Islet precursor cell (in vitro differentiated cells): ENCODE data around the gene MUC2.

Experiments
- DNase-seq: peaks from one replicate; pipeline ENCODE4 v3.0.0-alpha.2; 2018

MUC2 gene

GRCh38 chr11:1074244-1075221 is at the start of gene MUC2:
Gene MUC2, plus strand, starts transcription at chr11:1074874.
- no peak for DNase-seq

- no peak for DNase-seq
These were observed 49.1 kb upstream of the MUC2 start for GRCh38 chr11:1025410-1026162.

- DNase-seq = no peak
These were observed 48.6 kb upstream of the MUC2 start for GRCh38 chr11:1026163-1026450.

GRCh38 chr11:1026641-1027482 is 47.8 kb upstream of the MUC2 start:
- DNase-seq = no peak

- no peak for DNase-seq
These were observed 47.0 kb upstream of the MUC2 start for GRCh38 chr11:1027483-1028290.

GRCh38 chr11:1028291-1028540 is 46.5 kb upstream of the MUC2 start:
- DNase-seq = no peak

GRCh38 chr11:1028616-1029015 is 46.1 kb upstream of the MUC2 start:
- DNase-seq = no peak

- no peak for DNase-seq
These were observed 45.6 kb upstream of the MUC2 start for GRCh38 chr11:1029051-1029450.

GRCh38 chr11:1029654-1030053 is 45.0 kb upstream of the MUC2 start:
- no peak for DNase-seq

- DNase-seq = no peak
These were observed 44.6 kb upstream of the MUC2 start for GRCh38 chr11:1030086-1030485.

GRCh38 chr11:1030556-1030955 is 44.1 kb upstream of the MUC2 start:
- DNase-seq = no peak

- DNase-seq = no peak
These were observed 43.4 kb upstream of the MUC2 start for GRCh38 chr11:1031121-1031899.

GRCh38 chr11:1032310-1032891 is 42.3 kb upstream of the MUC2 start:
- no peak for DNase-seq

- no peak for DNase-seq
These were observed 41.5 kb upstream of the MUC2 start for GRCh38 chr11:1033016-1033798.

GRCh38 chr11:1034001-1034400 is 40.7 kb upstream of the MUC2 start:
- DNase-seq = no peak

- DNase-seq = no peak
These were observed 40.0 kb upstream of the MUC2 start for GRCh38 chr11:1034456-1035295.

- no peak for DNase-seq
These were observed 38.9 kb upstream of the MUC2 start for GRCh38 chr11:1035577-1036283.

GRCh38 chr11:1036303-1036923 is 38.3 kb upstream of the MUC2 start, which contains the start of gene MUC6:
Gene MUC6, minus strand, starts transcription at chr11:1036718. Its CDS starts 63 bp downstream, at chr11:1036655.
- DNase-seq = no peak
